Skeletal muscle tissue (tissue), 5 donors: ENCODE data around the gene FUCA2. TPM values are rescaled to one million over a fixed set of nuclear protein-coding genes. Genes with fewer than 3 reads are reported as not detected.
A peak's percentile ranks its signal among the peaks of the same experiment; 100 is the strongest.
"Not testable (repeated sequence)": the region's sequence is repeated elsewhere in the genome, so short reads cannot be mapped to it uniquely, and the experiment has no call there.

Experiments used
- H3K27ac ChIP-seq: one replicate; pipeline ENCODE4 v1.7.0; 2013; ENCODE audit warnings: mild to moderate bottlenecking, low read depth, low read length, inconsistent platforms
- H3K27me3 ChIP-seq, 3 donors: one replicate each; pipeline ENCODE4 v1.7.0; 2013; ENCODE audit warnings: low read length in 3 of 3; ENCODE audit not compliant: control insufficient read depth in 3 of 3, insufficient read depth in 3 of 3
- H3K36me3 ChIP-seq, 3 donors: one replicate each; pipeline ENCODE4 v1.7.0; 2013; ENCODE audit warnings: low read length in 3 of 3; ENCODE audit not compliant: control insufficient read depth in 3 of 3, insufficient read depth in 3 of 3
- H3K4me1 ChIP-seq, 3 donors: one replicate each; pipeline ENCODE4 v1.7.0; 2013; ENCODE audit warnings: low read length in 3 of 3, mild to moderate bottlenecking in 3 of 3; ENCODE audit not compliant: control insufficient read depth in 3 of 3, insufficient read depth in 3 of 3
- H3K4me3 ChIP-seq, 3 donors: one replicate each; pipeline ENCODE4 v1.7.0; 2013; ENCODE audit warnings: low read length in 3 of 3
- H3K9ac ChIP-seq, 3 donors: one replicate each; pipeline ENCODE4 v1.7.0; 2013; ENCODE audit warnings: low read length in 3 of 3, mild to moderate bottlenecking in 3 of 3, moderate library complexity in 2 of 3, low read depth in 1 of 3
- H3K9me3 ChIP-seq, 3 donors: one replicate each; pipeline ENCODE4 v1.7.0; 2013; ENCODE audit warnings: low read length in 3 of 3; ENCODE audit not compliant: control insufficient read depth in 3 of 3
- small RNA-seq: library from RNA; depleted of rRNA; stranded (forward); fragments of <200 nt; gene quantifications from one replicate; pipeline ENCODE3, GENCODE V24; 2014
- total RNA-seq: library from RNA; depleted of rRNA; stranded (reverse); fragments of >200 nt; gene quantifications from one replicate; pipeline ENCODE4 v1.2.3, GENCODE V29; 2014
- donor health status: Osteomylitis.

FUCA2 gene
- total RNA-seq, 1 donor from 2014 or later: 19.3 TPM

- H3K4me3 ChIP-seq: peak overlapping the region; percentile 97 to 100 (median 99)
- H3K4me1 ChIP-seq: peaks cover 18 to 25% (median 22%) of the 10 kb centered on the region in 3 donors
- H3K9ac ChIP-seq: peak overlapping the region; percentile 89 to 97 (median 90)
- H3K36me3 ChIP-seq: peaks cover 0 to 3% (median 0%) of the 10 kb centered on the region in 3 donors
- peak overlapping the region; percentile 83 for H3K27ac ChIP-seq
- H3K9me3 ChIP-seq: no peaks in the 10 kb centered on the region
- H3K27me3 ChIP-seq: no peaks in the 10 kb centered on the region
Measured at GRCh38 chr6:143449714-143450452, 61.6 kb downstream of the FUCA2 start.

- H3K9me3 ChIP-seq: no peaks in the 10 kb centered on the region
- H3K27me3 ChIP-seq: no peaks in the 10 kb centered on the region
- peak overlapping the region; percentile 97 to 100 (median 99) for H3K4me3 ChIP-seq
- H3K9ac ChIP-seq: peak overlapping the region; percentile 89 to 97 (median 90)
- H3K36me3 ChIP-seq: peaks cover 0 to 3% (median 0%) of the 10 kb centered on the region in 3 donors
- peaks cover 18 to 25% (median 22%) of the 10 kb centered on the region in 3 donors for H3K4me1 ChIP-seq
- H3K27ac ChIP-seq: no peak overlapping the region
Measured at GRCh38 chr6:143449082-143449713, 62.3 kb downstream of the FUCA2 start.

- peaks cover 18 to 25% (median 22%) of the 10 kb centered on the region in 3 donors for H3K4me1 ChIP-seq
- H3K36me3 ChIP-seq, H3K9ac ChIP-seq, H3K27me3 ChIP-seq, H3K27ac ChIP-seq, H3K4me3 ChIP-seq, H3K9me3 ChIP-seq: not testable (repeated sequence)
Measured at GRCh38 chr6:143447865-143448264, 63.7 kb downstream of the FUCA2 start.

Small RNA genes lying within 50 kb of the gene (small RNA-seq; reads per million reads assigned to genes)
- 0.07 reads per million for gene RNA5SP221

Other genes starting within 250 kb of the FUCA2 start
- 5.7 TPM for gene ADAT2, start 61.0 kb downstream of the FUCA2 start, total RNA-seq
- 15.7 TPM for gene PEX3, start 60.9 kb downstream of the FUCA2 start, total RNA-seq
- 38.1 TPM for gene PHACTR2, start 166.2 kb upstream of the FUCA2 start, total RNA-seq